Endothelial cell of umbilical vein (primary cell): ENCODE measurements around the gene NCOA5. TPM values are rescaled to one million over a fixed set of nuclear protein-coding genes. Genes with fewer than 3 reads are reported as not detected.

Experiments used
- BruUV-seq: library from RNA; stranded (reverse); fragments of 400-500 nt; replicated peaks from 2 replicates; lab custom pipeline; 2021; lab: Mats Ljungman, UMichigan
- CTCF ChIA-PET: fragments of 300-600, 350-600 bp; sonication (Branson Sonifier 250); formaldehyde crosslinking; loops from one replicate; lab custom pipeline; 2021; ENCODE audit warnings: antibody characterized with exemption, inconsistent platforms; lab: Charles Lee
- POLR2A ChIA-PET: fragments of 300-600, 350-600 bp; sonication (Branson Sonifier 250); formaldehyde crosslinking; loops from one replicate; lab custom pipeline; 2021; ENCODE audit warnings: antibody characterized with exemption, inconsistent platforms; lab: Charles Lee
- DNase-seq: peaks from one replicate; pipeline ENCODE4 v3.0.0-alpha.2; 2011; ENCODE audit warnings: low read depth, low spot score
- FAIRE-seq: peaks from 2 replicates; lab custom pipeline; 2011; peaks lifted over from hg19 to GRCh38; lab: Jason Lieb, UNC
- H2AFZ ChIP-seq: 2 replicates; pipeline ENCODE4 v1.6.0; 2012; ENCODE audit warnings: low read depth, low read length, control low read depth, inconsistent platforms
- H3K27ac ChIP-seq: 2 replicates; pipeline ENCODE4 v1.5.1; 2011; ENCODE audit warnings: low read depth, mild to moderate bottlenecking, control low read depth, low read length, moderate library complexity; ENCODE audit not compliant: insufficient read depth
- H3K27me3 ChIP-seq, 2 experiments: 2 replicates each; pipeline versions ENCODE4 v1.6.0 to v1.6.1; 2011; ENCODE audit warnings: low read length in 2 of 2, mixed read lengths in 1 of 2; ENCODE audit not compliant: control insufficient read depth in 2 of 2, insufficient read depth in 2 of 2
- H3K36me3 ChIP-seq, 2 experiments: 2 replicates in 1 of 2; 3 replicates in 1 of 2; pipeline ENCODE4 v1.5.1; 2011; ENCODE audit warnings: low read length in 2 of 2, mild to moderate bottlenecking in 1 of 2, moderate library complexity in 1 of 2; ENCODE audit not compliant: control insufficient read depth in 2 of 2, insufficient read depth in 2 of 2; ENCODE audit errors: extremely low read depth in 1 of 2
- H3K4me1 ChIP-seq: 3 replicates; pipeline ENCODE4 v1.5.1; 2011; ENCODE audit warnings: mild to moderate bottlenecking, low read length; ENCODE audit not compliant: control insufficient read depth, insufficient read depth; ENCODE audit errors: extremely low read depth
- H3K4me2 ChIP-seq: 2 replicates; pipeline ENCODE4 v1.6.1; 2011; ENCODE audit warnings: low read length, control low read depth, mixed read lengths; ENCODE audit not compliant: insufficient read depth
- H3K4me3 ChIP-seq, 3 experiments: fragments of 200-600 bp in 1 of 3; sonication (generic), shearing (Covaris generic) in 1 of 3; replicated peaks in 1 of 3; 2 replicates each; pipeline ENCODE4 v1.5.1; 2011 to 2016; ENCODE audit warnings: control low read depth in 3 of 3, low read length in 3 of 3, mild to moderate bottlenecking in 2 of 3, inconsistent platforms in 1 of 3, low read depth in 1 of 3, moderate library complexity in 1 of 3; ENCODE audit not compliant: insufficient read depth in 1 of 3
- H3K79me2 ChIP-seq: 2 replicates; pipeline ENCODE4 v1.6.0; 2012; ENCODE audit warnings: low read length, inconsistent platforms; ENCODE audit not compliant: control insufficient read depth, insufficient read depth
- H3K9ac ChIP-seq: replicated peaks from 2 replicates; pipeline ENCODE3; 2011; ENCODE audit warnings: low read length, control low read depth; ENCODE audit not compliant: insufficient read depth; ENCODE audit errors: extremely low read depth
- H3K9me1 ChIP-seq: replicated peaks from 3 replicates; pipeline ENCODE4 v1.6.0; 2011; ENCODE audit warnings: mild to moderate bottlenecking, low read length; ENCODE audit not compliant: control insufficient read depth, insufficient read depth; ENCODE audit errors: extremely low read depth
- H3K9me3 ChIP-seq: replicated peaks from 2 replicates; pipeline ENCODE4 v1.5.1; 2012; ENCODE audit warnings: low read length, inconsistent platforms; ENCODE audit not compliant: control insufficient read depth, insufficient read depth
- H4K20me1 ChIP-seq: replicated peaks from 2 replicates; pipeline ENCODE3; 2011; ENCODE audit warnings: mild to moderate bottlenecking, low read length; ENCODE audit not compliant: control insufficient read depth, insufficient read depth; ENCODE audit errors: extremely low read depth
- EZH2 ChIP-seq: IDR thresholded peaks from 2 replicates; pipeline ENCODE4 v1.6.1; 2012; ENCODE audit warnings: borderline replicate concordance, low read depth, mild to moderate bottlenecking, moderate library complexity, low read length, inconsistent platforms; ENCODE audit not compliant: severe bottlenecking
- FOS ChIP-seq: IDR thresholded peaks from 2 replicates; pipeline ENCODE4 v1.6.1; 2011; ENCODE audit warnings: mild to moderate bottlenecking, low read length, moderate library complexity, borderline replicate concordance; ENCODE audit not compliant: insufficient read depth
- GATA2 ChIP-seq: IDR thresholded peaks from 2 replicates; pipeline ENCODE4 v1.7.0; 2011; ENCODE audit warnings: low read depth, mild to moderate bottlenecking, moderate library complexity, mixed read lengths, low read length; ENCODE audit not compliant: insufficient read length, insufficient read depth
- JUN ChIP-seq: IDR thresholded peaks from 2 replicates; pipeline ENCODE4 v1.6.1; 2011; ENCODE audit warnings: borderline replicate concordance, low read depth; ENCODE audit not compliant: insufficient read length, insufficient read depth
- MYC ChIP-seq: IDR thresholded peaks from one replicate; pipeline ENCODE4 v1.6.1; 2011; ENCODE audit warnings: mild to moderate bottlenecking, low read depth, low read length
- POLR2A ChIP-seq: IDR thresholded peaks from 2 replicates; pipeline ENCODE4 v1.6.1; 2012; ENCODE audit warnings: low read depth, mild to moderate bottlenecking, control low read depth, low read length
- POLR2AphosphoS5 ChIP-seq: IDR thresholded peaks from 2 replicates; pipeline ENCODE4 v1.6.1; 2012; ENCODE audit warnings: low read depth, mild to moderate bottlenecking, control low read depth, low read length, moderate library complexity; ENCODE audit not compliant: insufficient read depth
- dilution Hi-C: fragments of 300-500 bp; cut with MboI; formaldehyde crosslinking; loops from one replicate; pipeline ENCODE4 v1.15.0; 2019; ENCODE audit warnings: low sequenced_read_pairs; ENCODE audit not compliant: extremely low pct_ligation_motif_present
- intact Hi-C: fragments of 100-400 bp; cut with micrococcal nuclease; formaldehyde crosslinking; loops from one replicate; pipeline ENCODE4 v1.10.0; 2022
- polyA plus RNA-seq, 4 experiments: library from polyadenylated mRNA; depleted of rRNA in 3 of 4; stranded (reverse) in 3 of 4; unstranded in 1 of 4; fragments of >200 nt; gene quantifications; 2 replicates each; pipeline versions ENCODE4 v1.2.1 to v1.2.3, GENCODE V29; 2011 to 2012; ENCODE audit warnings: missing spikeins in 1 of 4
- total RNA-seq: library from RNA; stranded (reverse); gene quantifications from 2 replicates; pipeline ENCODE4 v1.2.3, GENCODE V29; 2021
- TF ChIP-seq, protein P1 (sequence below), 2 donors: IDR thresholded peaks; 1 replicate in 1 of 2; 2 replicates in 1 of 2; pipeline ENCODE4 v1.5.1; 2011; ENCODE audit warnings: low read length in 2 of 2, mild to moderate bottlenecking in 2 of 2, moderate library complexity in 2 of 2, control low read depth in 1 of 2, inconsistent platforms in 1 of 2, low read depth in 1 of 2; ENCODE audit not compliant: insufficient read depth in 1 of 2; ENCODE audit errors: extremely low read depth in 1 of 2
- TF ChIP-seq, protein P2 (sequence below): IDR thresholded peaks from 2 replicates; pipeline ENCODE4 v1.6.1; 2011; ENCODE audit not compliant: insufficient read depth, insufficient read length

Gene NCOA5
- total and polyA plus RNA-seq, 2 donors (not counting 3 experiments of a cell fraction or from before 2014, with no cell fraction given): 32.0 to 39.5 TPM

DNA sequence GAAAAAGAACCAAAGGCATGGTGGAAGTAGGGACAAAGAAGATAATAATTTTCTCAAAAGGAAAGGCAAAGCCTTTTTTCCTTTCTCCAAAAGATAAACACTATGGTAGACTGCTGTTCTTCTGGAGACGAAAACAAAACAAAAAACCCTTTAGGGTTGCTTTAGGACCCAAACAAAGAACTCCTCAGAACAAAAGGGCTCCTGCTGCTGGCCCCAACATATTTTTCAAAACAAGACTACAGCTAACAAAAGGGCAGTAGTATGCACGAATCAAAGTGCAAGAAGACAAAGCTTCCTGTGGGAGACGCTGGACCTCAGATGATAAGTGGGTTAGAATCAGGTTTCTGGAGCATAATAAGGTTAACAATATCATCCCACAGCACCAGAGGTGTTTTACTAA lies 15.8 kb downstream of the NCOA5 start:
- H3K9me3 ChIP-seq: no peaks in the 10 kb centered on the region
- BruUV-seq: no TSS peak
- POLR2A ChIA-PET: no interaction called here
- dilution Hi-C loops: no loop called here
- peaks cover 11 to 22% of the 10 kb centered on the region in 2 experiments for H3K36me3 ChIP-seq
- H3K4me3 ChIP-seq: no peak overlapping the region
- TF ChIP-seq EZH2: no peak
- no peak for TF ChIP-seq FOS
- TF ChIP-seq, protein P1, sequence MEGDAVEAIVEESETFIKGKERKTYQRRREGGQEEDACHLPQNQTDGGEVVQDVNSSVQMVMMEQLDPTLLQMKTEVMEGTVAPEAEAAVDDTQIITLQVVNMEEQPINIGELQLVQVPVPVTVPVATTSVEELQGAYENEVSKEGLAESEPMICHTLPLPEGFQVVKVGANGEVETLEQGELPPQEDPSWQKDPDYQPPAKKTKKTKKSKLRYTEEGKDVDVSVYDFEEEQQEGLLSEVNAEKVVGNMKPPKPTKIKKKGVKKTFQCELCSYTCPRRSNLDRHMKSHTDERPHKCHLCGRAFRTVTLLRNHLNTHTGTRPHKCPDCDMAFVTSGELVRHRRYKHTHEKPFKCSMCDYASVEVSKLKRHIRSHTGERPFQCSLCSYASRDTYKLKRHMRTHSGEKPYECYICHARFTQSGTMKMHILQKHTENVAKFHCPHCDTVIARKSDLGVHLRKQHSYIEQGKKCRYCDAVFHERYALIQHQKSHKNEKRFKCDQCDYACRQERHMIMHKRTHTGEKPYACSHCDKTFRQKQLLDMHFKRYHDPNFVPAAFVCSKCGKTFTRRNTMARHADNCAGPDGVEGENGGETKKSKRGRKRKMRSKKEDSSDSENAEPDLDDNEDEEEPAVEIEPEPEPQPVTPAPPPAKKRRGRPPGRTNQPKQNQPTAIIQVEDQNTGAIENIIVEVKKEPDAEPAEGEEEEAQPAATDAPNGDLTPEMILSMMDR (IDR thresholded peaks at IDR 0.05; ENCODE audit: extremely low read depth in 1 of 2, insufficient read depth in 1 of 2, low read depth in 1 of 2, low read length in 2 of 2): no peak
- TF ChIP-seq, protein P2, sequence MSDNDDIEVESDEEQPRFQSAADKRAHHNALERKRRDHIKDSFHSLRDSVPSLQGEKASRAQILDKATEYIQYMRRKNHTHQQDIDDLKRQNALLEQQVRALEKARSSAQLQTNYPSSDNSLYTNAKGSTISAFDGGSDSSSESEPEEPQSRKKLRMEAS: no peak
- TF ChIP-seq POLR2AphosphoS5: no peak
- no peak for TF ChIP-seq GATA2
- no peak for TF ChIP-seq JUN
- TF ChIP-seq POLR2A: no peak
- TF ChIP-seq MYC: no peak
- peaks cover 4% of the 10 kb centered on the region for H3K79me2 ChIP-seq
- intact Hi-C loops: no loop called here
- no peak for FAIRE-seq
- H3K4me1 ChIP-seq: no peaks in the 10 kb centered on the region
- no peak overlapping the region for H3K27ac ChIP-seq
- CTCF ChIA-PET: no interaction called here
- H4K20me1 ChIP-seq: no peaks in the 10 kb centered on the region
- no peaks in the 10 kb centered on the region for H3K9me1 ChIP-seq
- H3K9ac ChIP-seq: no peak overlapping the region
- no peak for DNase-seq
- no peak overlapping the region for H2AFZ ChIP-seq
- H3K27me3 ChIP-seq: no peaks in the 10 kb centered on the region
- no peak overlapping the region for H3K4me2 ChIP-seq
